CD14-positive monocyte (primary cell): ENCODE results near the gene IL21R. TPM values are rescaled to one million over a fixed set of nuclear protein-coding genes. Genes with fewer than 3 reads are reported as not detected.

Experiments
- DNase-seq, 3 donors: peaks; one replicate each; pipeline ENCODE4 v3.0.0-alpha.2; 2011 to 2022
- H2AFZ ChIP-seq: 2 replicates; pipeline ENCODE4 v1.6.0; 2012; ENCODE audit warnings: mild to moderate bottlenecking, low read depth, low read length, inconsistent platforms; ENCODE audit not compliant: insufficient read depth, poor library complexity, severe bottlenecking
- H3K27ac ChIP-seq, 2 donors: 1 replicate in 1 of 2; 2 replicates in 1 of 2; pipeline ENCODE4 v1.5.1; 2012 to 2013; ENCODE audit warnings: low read length in 2 of 2, control low read depth in 1 of 2, inconsistent platforms in 1 of 2, low read depth in 1 of 2, mild to moderate bottlenecking in 1 of 2
- H3K27me3 ChIP-seq, 2 donors: one replicate each; pipeline versions ENCODE4 v1.6.0 to v1.6.1; 2011 to 2013; ENCODE audit warnings: low read length in 2 of 2; ENCODE audit not compliant: control insufficient read depth in 2 of 2, insufficient read depth in 2 of 2
- H3K36me3 ChIP-seq, 2 donors: replicated peaks in 1 of 2; 1 replicate in 1 of 2; 2 replicates in 1 of 2; pipeline versions ENCODE4 v1.5.1 to v1.6.1; 2012 to 2013; ENCODE audit warnings: low read length in 2 of 2, control low read depth in 1 of 2, inconsistent platforms in 1 of 2, mild to moderate bottlenecking in 1 of 2; ENCODE audit not compliant: insufficient read depth in 2 of 2, control insufficient read depth in 1 of 2
- H3K4me1 ChIP-seq, 2 donors: 1 replicate in 1 of 2; 2 replicates in 1 of 2; pipeline versions ENCODE4 v1.5.1 to v1.6.1; 2012 to 2013; ENCODE audit warnings: low read length in 2 of 2, control low read depth in 1 of 2, inconsistent platforms in 1 of 2, mild to moderate bottlenecking in 1 of 2, moderate library complexity in 1 of 2; ENCODE audit not compliant: insufficient read depth in 2 of 2, control insufficient read depth in 1 of 2
- H3K4me2 ChIP-seq: replicated peaks from 2 replicates; pipeline ENCODE3; 2012; ENCODE audit warnings: low read length, moderate library complexity, mild to moderate bottlenecking; ENCODE audit not compliant: poor library complexity, severe bottlenecking; ENCODE audit errors: extremely low read depth
- H3K4me3 ChIP-seq, 3 experiments: fragments of 200-600 bp in 1 of 3; sonication (generic) in 1 of 3; replicated peaks in 1 of 3; 1 replicate in 2 of 3; 2 replicates in 1 of 3; pipeline ENCODE4 v1.5.1; 2011 to 2013; ENCODE audit warnings: low read length in 3 of 3, mild to moderate bottlenecking in 3 of 3, control low read depth in 2 of 3, low read depth in 2 of 3, inconsistent platforms in 1 of 3, moderate library complexity in 1 of 3
- H3K79me2 ChIP-seq: 2 replicates; pipeline ENCODE4 v1.6.0; 2012; ENCODE audit warnings: mild to moderate bottlenecking, control low read depth, inconsistent platforms, low read length, moderate library complexity; ENCODE audit not compliant: insufficient read depth
- H3K9ac ChIP-seq: 2 replicates; pipeline ENCODE4 v1.6.0; 2017; ENCODE audit warnings: low read length, mild to moderate bottlenecking; ENCODE audit not compliant: insufficient read depth, poor library complexity, severe bottlenecking
- H3K9me3 ChIP-seq, 2 donors: replicated peaks in 1 of 2; 1 replicate in 1 of 2; 2 replicates in 1 of 2; pipeline versions ENCODE4 v1.5.1 to v1.6.1; 2012 to 2013; ENCODE audit warnings: low read length in 2 of 2, control low read depth in 1 of 2; ENCODE audit not compliant: control insufficient read depth in 1 of 2, insufficient read depth in 1 of 2
- H4K20me1 ChIP-seq: 2 replicates; pipeline ENCODE4 v1.6.0; 2012; ENCODE audit warnings: mild to moderate bottlenecking, low read length, control low read depth, moderate library complexity; ENCODE audit not compliant: insufficient read depth
- H3K27ac Mint-ChIP-seq, 7 donors: one replicate each; pipeline ENCODE4 v1.8.0; 2020; ENCODE audit warnings: mild to moderate bottlenecking in 7 of 7, mixed read lengths in 7 of 7, moderate library complexity in 6 of 7, inconsistent platforms in 2 of 7
- H3K27me3 Mint-ChIP-seq, 3 donors: one replicate each; pipeline ENCODE4 v1.8.0; 2021 to 2022; ENCODE audit warnings: low read depth in 3 of 3, mild to moderate bottlenecking in 3 of 3, mixed read lengths in 3 of 3, moderate library complexity in 3 of 3, inconsistent platforms in 1 of 3
- H3K36me3 Mint-ChIP-seq, 2 donors: one replicate each; pipeline ENCODE4 v1.8.0; 2020; ENCODE audit warnings: mixed read lengths in 2 of 2, inconsistent platforms in 1 of 2, mild to moderate bottlenecking in 1 of 2
- H3K4me1 Mint-ChIP-seq: one replicate; pipeline ENCODE4 v1.8.0; 2020; ENCODE audit warnings: mild to moderate bottlenecking, mixed read lengths
- H3K4me3 Mint-ChIP-seq, 2 donors: one replicate each; pipeline ENCODE4 v1.8.0; 2020; ENCODE audit warnings: mild to moderate bottlenecking in 2 of 2, mixed read lengths in 2 of 2, moderate library complexity in 1 of 2
- H3K9me3 Mint-ChIP-seq, 7 donors: one replicate each; pipeline ENCODE4 v1.8.0; 2020 to 2022; ENCODE audit warnings: mixed read lengths in 7 of 7, mild to moderate bottlenecking in 6 of 7, moderate library complexity in 6 of 7, inconsistent platforms in 2 of 7
- WGBS: methylation state at CpG from one replicate; pipeline ENCODE4 v1.1.5; 2013; ENCODE audit warnings: missing lambda C conversion rate; ENCODE audit not compliant: insufficient coverage; 5-methylcytosine and 5-hydroxymethylcytosine counted together
- intact Hi-C, 2 donors: fragments of 100-400 bp; cut with micrococcal nuclease; formaldehyde crosslinking; loops; one replicate each; pipeline versions ENCODE4 v1.15.0 to v1.15.1; 2023
- polyA plus RNA-seq, 3 donors: library from polyadenylated mRNA; depleted of rRNA in 1 of 3; unstranded in 2 of 3; stranded (reverse) in 1 of 3; fragments of 300-500 nt in 2 of 3; fragments of >200 nt in 1 of 3; fragmentation: Illumina TruSeq in 2 of 3; gene quantifications; 1 replicate in 2 of 3; 2 replicates in 1 of 3; pipeline ENCODE4 v1.2.3, GENCODE V29; 2012 to 2021
- TF ChIP-seq, protein P1 (sequence below): fragments of 200-600 bp; IDR thresholded peaks from one replicate; pipeline ENCODE4 v1.8.0; 2022; ENCODE audit warnings: antibody characterized with exemption, mild to moderate bottlenecking

IL21R gene
- polyA plus RNA-seq, 3 donors, result 1.0 to 1.7 (median 1.4) TPM

DNA sequence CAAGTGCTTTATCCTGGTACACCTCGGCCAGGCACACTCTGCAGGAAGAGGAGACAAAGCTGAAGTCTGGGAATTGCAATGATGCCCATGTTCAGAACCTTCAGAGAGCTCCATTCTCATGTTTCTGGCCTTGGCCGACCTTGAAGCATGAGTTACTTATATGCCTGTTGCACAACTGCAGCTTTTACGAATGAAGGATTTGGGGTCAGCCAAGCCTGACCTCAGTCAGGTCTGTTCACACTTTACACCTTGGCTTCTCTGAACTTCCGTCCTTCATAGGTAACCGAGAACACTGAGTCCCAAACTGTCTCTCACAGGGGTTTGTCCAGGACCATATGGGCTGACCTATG, 81.1 kb downstream of the IL21R start:
- no peak overlapping the region for H2AFZ ChIP-seq
- no peak for DNase-seq
- intact Hi-C loops, result no loop called here
- no peaks in the 10 kb centered on the region for H3K79me2 ChIP-seq
- no peak overlapping the region for H3K9ac ChIP-seq
- TF ChIP-seq, protein P1, sequence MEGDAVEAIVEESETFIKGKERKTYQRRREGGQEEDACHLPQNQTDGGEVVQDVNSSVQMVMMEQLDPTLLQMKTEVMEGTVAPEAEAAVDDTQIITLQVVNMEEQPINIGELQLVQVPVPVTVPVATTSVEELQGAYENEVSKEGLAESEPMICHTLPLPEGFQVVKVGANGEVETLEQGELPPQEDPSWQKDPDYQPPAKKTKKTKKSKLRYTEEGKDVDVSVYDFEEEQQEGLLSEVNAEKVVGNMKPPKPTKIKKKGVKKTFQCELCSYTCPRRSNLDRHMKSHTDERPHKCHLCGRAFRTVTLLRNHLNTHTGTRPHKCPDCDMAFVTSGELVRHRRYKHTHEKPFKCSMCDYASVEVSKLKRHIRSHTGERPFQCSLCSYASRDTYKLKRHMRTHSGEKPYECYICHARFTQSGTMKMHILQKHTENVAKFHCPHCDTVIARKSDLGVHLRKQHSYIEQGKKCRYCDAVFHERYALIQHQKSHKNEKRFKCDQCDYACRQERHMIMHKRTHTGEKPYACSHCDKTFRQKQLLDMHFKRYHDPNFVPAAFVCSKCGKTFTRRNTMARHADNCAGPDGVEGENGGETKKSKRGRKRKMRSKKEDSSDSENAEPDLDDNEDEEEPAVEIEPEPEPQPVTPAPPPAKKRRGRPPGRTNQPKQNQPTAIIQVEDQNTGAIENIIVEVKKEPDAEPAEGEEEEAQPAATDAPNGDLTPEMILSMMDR, result no peak
- no peaks in the 10 kb centered on the region for H3K4me1 Mint-ChIP-seq
- H3K27me3 Mint-ChIP-seq, result peaks cover 0 to 2% (median 0%) of the 10 kb centered on the region in 3 donors
- peaks cover 90 to 99% of the 10 kb centered on the region in 2 donors for H3K36me3 ChIP-seq
- no peak overlapping the region for H3K4me2 ChIP-seq
- 100% methylated on average over 3 of the region's 5 CpGs for WGBS
- no peaks in the 10 kb centered on the region for H3K4me1 ChIP-seq
- H3K27ac Mint-ChIP-seq, result no peak overlapping the region
- H3K4me3 ChIP-seq, result no peak overlapping the region
- peaks cover 95 to 100% of the 10 kb centered on the region in 2 donors for H3K36me3 Mint-ChIP-seq
- peaks cover 0 to 1% (median 0%) of the 10 kb centered on the region in 7 donors for H3K9me3 Mint-ChIP-seq
- H3K27ac ChIP-seq, result no peak overlapping the region
- no peak overlapping the region for H3K4me3 Mint-ChIP-seq
- no peaks in the 10 kb centered on the region for H3K9me3 ChIP-seq
- no peaks in the 10 kb centered on the region for H4K20me1 ChIP-seq
- no peaks in the 10 kb centered on the region for H3K27me3 ChIP-seq

DNA sequence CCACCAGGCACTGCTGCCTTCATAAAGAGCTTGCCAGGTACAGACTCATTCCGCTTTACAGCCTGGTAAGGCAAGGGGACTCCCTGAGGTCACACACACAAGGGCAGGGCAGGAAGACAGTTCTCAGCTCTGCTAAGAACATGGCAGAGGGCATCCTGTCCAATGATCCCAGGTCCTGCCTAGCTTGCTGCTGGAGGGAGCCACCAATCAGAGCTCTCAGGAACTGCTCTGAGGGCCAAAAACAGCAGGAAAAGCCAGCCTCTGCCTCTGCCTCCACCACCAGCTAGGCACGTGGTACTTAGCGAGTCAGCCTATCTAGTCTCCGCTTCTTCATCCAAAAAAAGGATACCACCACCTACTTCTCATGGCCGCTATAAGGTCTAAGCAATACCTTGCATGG, 81.7 kb downstream of the IL21R start:
- Histone ChIP-seq H2AFZ (no peak overlapping the region), H3K36me3 (peaks cover 90 to 99% of the 10 kb centered on the region in 2 donors), H3K4me1 (no peaks in the 10 kb centered on the region), H3K79me2 (no peaks in the 10 kb centered on the region), H3K4me3 (no peak overlapping the region), H3K4me2 (no peak overlapping the region), H4K20me1 (no peaks in the 10 kb centered on the region), H3K9ac (no peak overlapping the region), H3K27me3 (no peaks in the 10 kb centered on the region), H3K27ac (no peak overlapping the region), H3K9me3 (no peaks in the 10 kb centered on the region)
- Mint-ChIP-seq H3K4me3 (no peak overlapping the region), H3K4me1 (no peaks in the 10 kb centered on the region), H3K27me3 (peaks cover 0 to 2% (median 0%) of the 10 kb centered on the region in 3 donors), H3K27ac (peak overlapping the region in 1 of 7 donors; percentile 38), H3K9me3 (peaks cover 0 to 1% (median 0%) of the 10 kb centered on the region in 7 donors), H3K36me3 (peaks cover 95 to 100% of the 10 kb centered on the region in 2 donors)
- no peak for DNase-seq
- intact Hi-C loops, result no loop called here
- TF ChIP-seq, protein P1, result no peak
- WGBS, result 100% methylated on average over 5 of the region's 5 CpGs
